Lower lobe of right lung (tissue), 2 donors: ENCODE results near the gene PRSS38. TPM values are rescaled to one million over a fixed set of nuclear protein-coding genes. Genes with fewer than 3 reads are reported as not detected.

ENCODE experiments used
- ATAC-seq, 2 donors: fragments of 200-7000 bp; cut with Tn5 transposase; one replicate each; pipeline ENCODE4 v1.9.1; 2020 to 2022; ENCODE audit warnings: mild to moderate bottlenecking in 2 of 2, moderate library complexity in 2 of 2
- DNase-seq: peaks from one replicate; pipeline ENCODE4 v3.0.0-alpha.2; 2020
- H3K27ac ChIP-seq: fragments of 200-600 bp; one replicate; pipeline ENCODE4 v1.8.0; 2022
- H3K27me3 ChIP-seq: fragments of 200-600 bp; one replicate; pipeline ENCODE4 v1.8.0; 2022; ENCODE audit warnings: low read depth
- H3K36me3 ChIP-seq: fragments of 200-600 bp; one replicate; pipeline ENCODE4 v1.8.0; 2022; ENCODE audit warnings: mild to moderate bottlenecking
- H3K4me1 ChIP-seq: fragments of 200-600 bp; one replicate; pipeline ENCODE4 v1.8.0; 2022
- H3K4me3 ChIP-seq: fragments of 200-600 bp; one replicate; pipeline ENCODE4 v1.8.0; 2022; ENCODE audit warnings: mild to moderate bottlenecking
- H3K9me3 ChIP-seq: fragments of 200-600 bp; one replicate; pipeline ENCODE4 v1.8.0; 2022
- CTCF ChIP-seq: fragments of 200-600 bp; IDR thresholded peaks from one replicate; pipeline ENCODE4 v1.8.0; 2022; ENCODE audit warnings: antibody characterized with exemption, mild to moderate bottlenecking
- intact Hi-C: fragments of 100-400 bp; cut with DNase I; formaldehyde crosslinking; loops from one replicate; pipeline ENCODE4 v1.11.0; 2022
- total RNA-seq: library from RNA; stranded (reverse); fragmentation: NEBNext Ultra II Directional; extraction: Animal tissue kit (Norgen Biotek cat#: 25700); gene quantifications from one replicate; pipeline ENCODE4 v1.2.1, GENCODE V29; 2021
- donor health status: DM: no; HTN: yes; CAD: no; lungs with severe emphysema.

The PRSS38 gene
- total RNA-seq, 1 donor from 2014 or later: not detected

- TF ChIP-seq CTCF: no peak
- peak; percentile 40 for DNase-seq
- intact Hi-C loops: no loop called here
- Histone ChIP-seq H3K4me3 (no peak overlapping the region), H3K27me3 (no peaks in the 10 kb centered on the region), H3K4me1 (peaks cover under 1% of the 10 kb centered on the region), H3K27ac (no peak overlapping the region), H3K9me3 (no peaks in the 10 kb centered on the region), H3K36me3 (no peaks in the 10 kb centered on the region)
- no peak for ATAC-seq
Observed at GRCh38 chr1:227892489-227893299, 77.2 kb downstream of the PRSS38 start.

- intact Hi-C loops: no loop called here
- H3K27me3 ChIP-seq: no peaks in the 10 kb centered on the region
- H3K27ac ChIP-seq: no peak overlapping the region
- H3K4me3 ChIP-seq: no peak overlapping the region
- H3K9me3 ChIP-seq: no peaks in the 10 kb centered on the region
- no peaks in the 10 kb centered on the region for H3K4me1 ChIP-seq
- TF ChIP-seq CTCF: no peak
- DNase-seq: peak; percentile 28
- no peaks in the 10 kb centered on the region for H3K36me3 ChIP-seq
- no peak for ATAC-seq
Observed at GRCh38 chr1:227893300-227893948, 77.9 kb downstream of the PRSS38 start.

- DNase-seq: peak; percentile 32
- no peak for ATAC-seq
- Histone ChIP-seq H3K27ac (no peak overlapping the region), H3K27me3 (no peaks in the 10 kb centered on the region), H3K4me1 (no peaks in the 10 kb centered on the region), H3K4me3 (no peak overlapping the region), H3K9me3 (no peaks in the 10 kb centered on the region), H3K36me3 (no peaks in the 10 kb centered on the region)
- intact Hi-C loops: no loop called here
- no peak for TF ChIP-seq CTCF
Observed at GRCh38 chr1:227893949-227894721, 78.7 kb downstream of the PRSS38 start.

GRCh38 chr1:227894831-227895451 lies 79.5 kb downstream of the PRSS38 start:
- Histone ChIP-seq H3K27ac (no peak overlapping the region), H3K4me3 (no peak overlapping the region), H3K27me3 (no peaks in the 10 kb centered on the region), H3K9me3 (no peaks in the 10 kb centered on the region), H3K4me1 (no peaks in the 10 kb centered on the region), H3K36me3 (no peaks in the 10 kb centered on the region)
- no peak for TF ChIP-seq CTCF
- ATAC-seq: no peak
- peak; percentile 22 for DNase-seq
- intact Hi-C loops: no loop called here

Other genes with a start within 250 kb of the PRSS38 start
- gene JMJD4, start 80.4 kb upstream of the PRSS38 start, total RNA-seq: 14.9 TPM
- gene SNAP47, start 80.2 kb upstream of the PRSS38 start, total RNA-seq: 23.1 TPM
- 7.0 TPM for gene WNT9A, start 132.3 kb downstream of the PRSS38 start, total RNA-seq
- 6.0 TPM for gene WNT3A, start 191.3 kb downstream of the PRSS38 start, total RNA-seq